Measurements from ENCODE around the gene FCMR. TPM values are rescaled to one million over a fixed set of nuclear protein-coding genes. Genes with fewer than 3 reads are reported as not detected.
"Not testable (repeated sequence)": the region's sequence is repeated elsewhere in the genome, so short reads cannot be mapped to it uniquely, and the experiment has no call there.

FCMR gene
- total RNA-seq, 1 donor from 2014 or later = not detected

- no peak for DNase-seq (ENCODE audit: low read depth)
Measured at GRCh38 chr1:206880314-206880713, 41.4 kb downstream of the FCMR start.

GRCh38 chr1:206878456-206878855 lies 43.3 kb downstream of the FCMR start:
- no peak for DNase-seq (ENCODE audit: low read depth)

GRCh38 chr1:206875752-206876377 lies 45.9 kb downstream of the FCMR start:
- no peak for DNase-seq (ENCODE audit: low read depth)

GRCh38 chr1:206873603-206874188 lies 48.0 kb downstream of the FCMR start:
- no peak for DNase-seq (ENCODE audit: low read depth)

GRCh38 chr1:206872139-206872538 lies 49.6 kb downstream of the FCMR start:
- peak; percentile 51 for DNase-seq (ENCODE audit: low read depth)

GRCh38 chr1:206868264-206868663 lies 53.5 kb downstream of the FCMR start:
- peak; percentile 27 for DNase-seq (ENCODE audit: low read depth)

- DNase-seq (ENCODE audit: low read depth) = no peak
Measured at GRCh38 chr1:206867716-206868115, 54.0 kb downstream of the FCMR start.

- DNase-seq (ENCODE audit: low read depth) = no peak
Measured at GRCh38 chr1:206867239-206867638, 54.5 kb downstream of the FCMR start.

- DNase-seq (ENCODE audit: low read depth) = no peak
Measured at GRCh38 chr1:206866062-206866461, 55.7 kb downstream of the FCMR start.

GRCh38 chr1:206864939-206865671 lies 56.6 kb downstream of the FCMR start, which contains the start of gene IL20:
Gene IL20 (plus strand): TSS chr1:206865623. CDS start chr1:206865853, 230 bp downstream.
- DNase-seq (ENCODE audit: low read depth) = peak; percentile 78

- no peak for DNase-seq (ENCODE audit: low read depth)
Measured at GRCh38 chr1:206863266-206863665, 58.5 kb downstream of the FCMR start.

GRCh38 chr1:206860165-206860564 lies 61.6 kb downstream of the FCMR start:
- no peak for DNase-seq (ENCODE audit: low read depth)

- DNase-seq (ENCODE audit: low read depth) = no peak
Measured at GRCh38 chr1:206859082-206859521, 62.6 kb downstream of the FCMR start.

- no peak for DNase-seq (ENCODE audit: low read depth)
Measured at GRCh38 chr1:206856674-206857464, 64.9 kb downstream of the FCMR start.

- no peak for DNase-seq (ENCODE audit: low read depth)
Measured at GRCh38 chr1:206855859-206856258, 65.9 kb downstream of the FCMR start.

GRCh38 chr1:206854401-206855129 lies 67.2 kb downstream of the FCMR start:
- no peak for DNase-seq (ENCODE audit: low read depth)

GRCh38 chr1:206853696-206854095 lies 68.0 kb downstream of the FCMR start:
- not testable (repeated sequence) for DNase-seq (ENCODE audit: low read depth)

Data from myocyte (in vitro differentiated cells).